HepG2 (cell line): ENCODE results near the gene SKIC2. TPM values are rescaled to one million over a fixed set of nuclear protein-coding genes. Genes with fewer than 3 reads are reported as not detected.

Experiments used
- ARNT ChIP-seq: fragments of 450-650 bp; IDR thresholded peaks from 2 replicates; pipeline ENCODE4 v1.6.1; 2017
- GPBP1L1 ChIP-seq: sonication (generic); formaldehyde crosslinking; IDR thresholded peaks from 2 replicates; pipeline ENCODE4 v1.5.0; 2020; ENCODE audit warnings: mild to moderate bottlenecking, missing genetic modification reagents
- JUN ChIP-seq: sonication (generic); formaldehyde crosslinking; IDR thresholded peaks from 2 replicates; pipeline ENCODE4 v1.4.0; 2020; ENCODE audit warnings: mild to moderate bottlenecking, missing genetic modification reagents
- MIXL1 ChIP-seq: IDR thresholded peaks from 2 replicates; pipeline ENCODE4 v1.6.1; 2016
- NFKBIZ ChIP-seq: IDR thresholded peaks from 2 replicates; pipeline ENCODE4 v1.6.1; 2018; ENCODE audit warnings: missing genetic modification reagents, missing compliant biosample characterization
- SPEN ChIP-seq: sonication (generic); formaldehyde crosslinking; IDR thresholded peaks from 2 replicates; pipeline ENCODE4 v1.5.1; 2020; ENCODE audit warnings: low read depth, mild to moderate bottlenecking, missing genetic modification reagents
- U2AF1 ChIP-seq: fragments of 200-400 bp; formaldehyde crosslinking; optimal IDR thresholded peaks from 2 replicates; pipeline ENCODE3; 2017; ENCODE audit warnings: mild to moderate bottlenecking, low read depth, low read length
- ZFX ChIP-seq: sonication (generic); formaldehyde crosslinking; IDR thresholded peaks from 2 replicates; pipeline ENCODE4 v1.4.0; 2020; ENCODE audit warnings: mild to moderate bottlenecking, low read depth, missing genetic modification reagents, moderate library complexity
- ZNF101 ChIP-seq: sonication (generic); formaldehyde crosslinking; IDR thresholded peaks from 2 replicates; pipeline ENCODE4 v1.4.0; 2020; ENCODE audit warnings: mild to moderate bottlenecking, low read depth, missing genetic modification reagents, borderline replicate concordance
- ZNF407 ChIP-seq: sonication (generic); formaldehyde crosslinking; IDR thresholded peaks from one replicate; pipeline ENCODE4 v1.5.1; 2020; ENCODE audit warnings: mild to moderate bottlenecking, missing genetic modification reagents; ENCODE audit errors: not compliant biosample characterization
- polyA plus RNA-seq, 8 experiments: library from polyadenylated mRNA; depleted of rRNA in 3 of 8; stranded (reverse) in 7 of 8; unstranded in 1 of 8; fragments of >200 nt; fragmentation: Illumina TruSeq in 4 of 8; extraction: Trizol in 4 of 8; gene quantifications; 2 replicates each; pipeline versions ENCODE4 v1.2.1 to v1.2.3, GENCODE V29; 2011 to 2016; ENCODE audit warnings: low read depth in 4 of 8, missing spikeins in 1 of 8, mixed read lengths in 1 of 8; ENCODE audit not compliant: insufficient read depth in 1 of 8
- total RNA-seq, 5 experiments: library from RNA; depleted of rRNA; stranded (reverse); fragments of >200 nt; fragmentation: Illumina TruSeq; extraction: Trizol; gene quantifications; 2 replicates each; pipeline ENCODE4 v1.2.3, GENCODE V29; 2016; ENCODE audit warnings: low read depth in 1 of 5
- TF ChIP-seq, protein P1 (sequence below): sonication (generic); formaldehyde crosslinking; IDR thresholded peaks from 2 replicates; pipeline ENCODE4 v1.4.0; 2020; ENCODE audit warnings: missing genetic modification reagents; ENCODE audit errors: not compliant biosample characterization
- TF ChIP-seq, protein P2 (sequence below): sonication (generic); formaldehyde crosslinking; IDR thresholded peaks from 2 replicates; pipeline ENCODE4 v1.5.1; 2020; ENCODE audit warnings: missing genetic modification reagents, mild to moderate bottlenecking, borderline replicate concordance
- TF ChIP-seq, protein P3 (sequence below): sonication (generic); formaldehyde crosslinking; IDR thresholded peaks from 2 replicates; pipeline ENCODE4 v1.9.0; 2022; ENCODE audit warnings: missing genetic modification reagents, mild to moderate bottlenecking, borderline replicate concordance

The SKIC2 gene
- total and polyA plus RNA-seq, 2 of the 13 experiments (the other 11 are each of a cell fraction or from before 2014, with no cell fraction given): 67.1 to 68.4 TPM

DNA sequence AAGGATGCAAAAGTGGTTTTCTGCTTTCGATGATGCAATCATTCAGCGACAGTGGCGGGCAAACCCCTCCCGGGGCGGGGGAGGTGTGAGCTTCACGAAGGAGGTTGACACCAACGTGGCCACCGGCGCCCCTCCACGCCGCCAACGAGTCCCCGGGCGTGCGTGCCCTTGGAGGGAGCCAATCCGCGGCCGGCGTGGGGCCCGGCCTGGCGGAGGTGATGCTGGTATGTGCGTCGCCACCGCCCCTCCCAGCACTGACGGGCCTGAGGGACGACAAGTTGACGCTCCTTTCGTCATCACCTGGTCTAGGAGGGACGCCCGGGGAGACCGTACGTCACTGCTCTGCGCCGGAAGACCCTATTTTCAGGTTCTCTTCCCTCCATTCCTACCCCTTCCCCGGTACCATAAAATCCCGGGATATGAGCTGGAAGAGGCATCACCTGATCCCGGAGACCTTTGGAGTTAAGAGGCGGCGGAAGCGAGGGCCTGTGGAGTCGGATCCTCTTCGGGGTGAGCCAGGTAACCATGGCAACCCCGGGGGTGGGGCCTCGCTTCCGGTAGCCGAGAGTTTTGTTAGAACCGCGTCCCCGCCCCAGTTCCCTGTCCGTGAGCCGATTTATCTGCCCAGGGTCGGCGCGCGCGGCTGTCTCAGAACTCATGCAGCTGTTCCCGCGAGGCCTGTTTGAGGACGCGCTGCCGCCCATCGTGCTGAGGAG lies 13.2 kb downstream of the SKIC2 start, which contains the start of gene DXO (continued):
- TF ChIP-seq, protein P1, sequence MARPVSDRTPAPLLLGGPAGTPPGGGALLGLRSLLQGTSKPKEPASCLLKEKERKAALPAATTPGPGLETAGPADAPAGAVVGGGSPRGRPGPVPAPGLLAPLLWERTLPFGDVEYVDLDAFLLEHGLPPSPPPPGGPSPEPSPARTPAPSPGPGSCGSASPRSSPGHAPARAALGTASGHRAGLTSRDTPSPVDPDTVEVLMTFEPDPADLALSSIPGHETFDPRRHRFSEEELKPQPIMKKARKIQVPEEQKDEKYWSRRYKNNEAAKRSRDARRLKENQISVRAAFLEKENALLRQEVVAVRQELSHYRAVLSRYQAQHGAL (CRISPR knock-in tag): peak; percentile 15
- TF ChIP-seq ZNF407 (CRISPR knock-in tag): peak; percentile 46
- TF ChIP-seq, protein P2, sequence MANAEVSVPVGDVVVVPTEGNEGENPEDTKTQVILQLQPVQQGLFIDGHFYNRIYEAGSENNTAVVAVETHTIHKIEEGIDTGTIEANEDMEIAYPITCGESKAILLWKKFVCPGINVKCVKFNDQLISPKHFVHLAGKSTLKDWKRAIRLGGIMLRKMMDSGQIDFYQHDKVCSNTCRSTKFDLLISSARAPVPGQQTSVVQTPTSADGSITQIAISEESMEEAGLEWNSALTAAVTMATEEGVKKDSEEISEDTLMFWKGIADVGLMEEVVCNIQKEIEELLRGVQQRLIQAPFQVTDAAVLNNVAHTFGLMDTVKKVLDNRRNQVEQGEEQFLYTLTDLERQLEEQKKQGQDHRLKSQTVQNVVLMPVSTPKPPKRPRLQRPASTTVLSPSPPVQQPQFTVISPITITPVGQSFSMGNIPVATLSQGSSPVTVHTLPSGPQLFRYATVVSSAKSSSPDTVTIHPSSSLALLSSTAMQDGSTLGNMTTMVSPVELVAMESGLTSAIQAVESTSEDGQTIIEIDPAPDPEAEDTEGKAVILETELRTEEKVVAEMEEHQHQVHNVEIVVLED: peak; percentile 98
- TF ChIP-seq JUN (CRISPR knock-in tag): peak; percentile 84; the same call in 1 of the 2 replicates
- TF ChIP-seq MIXL1 (CRISPR knock-in tag): peak; percentile 41; the same call in 1 of the 2 replicates
- TF ChIP-seq, protein P3, sequence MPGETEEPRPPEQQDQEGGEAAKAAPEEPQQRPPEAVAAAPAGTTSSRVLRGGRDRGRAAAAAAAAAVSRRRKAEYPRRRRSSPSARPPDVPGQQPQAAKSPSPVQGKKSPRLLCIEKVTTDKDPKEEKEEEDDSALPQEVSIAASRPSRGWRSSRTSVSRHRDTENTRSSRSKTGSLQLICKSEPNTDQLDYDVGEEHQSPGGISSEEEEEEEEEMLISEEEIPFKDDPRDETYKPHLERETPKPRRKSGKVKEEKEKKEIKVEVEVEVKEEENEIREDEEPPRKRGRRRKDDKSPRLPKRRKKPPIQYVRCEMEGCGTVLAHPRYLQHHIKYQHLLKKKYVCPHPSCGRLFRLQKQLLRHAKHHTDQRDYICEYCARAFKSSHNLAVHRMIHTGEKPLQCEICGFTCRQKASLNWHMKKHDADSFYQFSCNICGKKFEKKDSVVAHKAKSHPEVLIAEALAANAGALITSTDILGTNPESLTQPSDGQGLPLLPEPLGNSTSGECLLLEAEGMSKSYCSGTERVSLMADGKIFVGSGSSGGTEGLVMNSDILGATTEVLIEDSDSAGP (CRISPR knock-in tag): peak; percentile 95
- no peak for TF ChIP-seq ARNT
- TF ChIP-seq GPBP1L1 (CRISPR knock-in tag): no peak
- TF ChIP-seq U2AF1: no peak
- TF ChIP-seq NFKBIZ (CRISPR knock-in tag): peak; percentile 19
- peak; percentile 85; the same call in 1 of the 2 replicates for TF ChIP-seq ZFX (CRISPR knock-in tag)
- TF ChIP-seq SPEN (CRISPR knock-in tag): peak; percentile 93
- peak; percentile 20; the same call in 1 of the 2 replicates for TF ChIP-seq ZNF101 (CRISPR knock-in tag)
